Measurements from ENCODE around the gene ZNF366. TPM values are rescaled to one million over a fixed set of nuclear protein-coding genes. Genes with fewer than 3 reads are reported as not detected.

The ZNF366 gene
- total and polyA plus RNA-seq, 2 experiments from 2014 or later, result not detected

DNA sequence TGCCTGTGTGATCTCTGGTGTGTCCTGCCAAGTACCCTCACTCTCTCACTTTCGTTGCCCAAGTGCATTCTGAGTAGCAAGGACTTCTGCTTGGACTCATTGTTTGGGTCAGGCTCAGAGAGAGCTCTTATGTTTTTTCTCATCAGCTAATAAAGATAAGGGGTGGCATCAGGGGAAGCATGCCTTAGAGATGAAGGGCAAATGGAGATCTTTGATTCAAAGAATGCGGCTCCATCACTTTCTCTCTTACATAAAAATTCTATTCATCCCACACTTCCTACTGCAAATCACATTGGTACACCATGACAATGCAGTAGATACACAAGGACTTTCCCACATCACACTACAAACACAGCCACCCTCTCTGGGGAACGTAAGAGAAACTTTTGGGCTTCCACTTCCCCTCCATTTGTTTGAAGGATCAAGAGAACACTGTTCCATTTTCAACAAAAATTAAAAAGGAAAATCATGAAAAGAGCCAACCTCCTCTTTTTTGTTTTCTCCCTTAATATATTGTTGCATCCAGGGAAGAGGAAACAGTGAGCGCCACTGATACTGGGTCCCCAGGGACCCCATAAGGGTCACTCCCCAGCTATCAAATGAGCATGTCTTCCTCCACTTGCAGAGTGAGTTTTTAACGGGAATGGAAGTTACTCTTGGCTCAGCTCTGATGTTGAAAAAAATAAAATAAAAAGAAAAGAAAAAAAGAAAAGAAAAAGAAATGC lies 73.0 kb downstream of the ZNF366 start:
- TF ChIP-seq, protein P1, sequence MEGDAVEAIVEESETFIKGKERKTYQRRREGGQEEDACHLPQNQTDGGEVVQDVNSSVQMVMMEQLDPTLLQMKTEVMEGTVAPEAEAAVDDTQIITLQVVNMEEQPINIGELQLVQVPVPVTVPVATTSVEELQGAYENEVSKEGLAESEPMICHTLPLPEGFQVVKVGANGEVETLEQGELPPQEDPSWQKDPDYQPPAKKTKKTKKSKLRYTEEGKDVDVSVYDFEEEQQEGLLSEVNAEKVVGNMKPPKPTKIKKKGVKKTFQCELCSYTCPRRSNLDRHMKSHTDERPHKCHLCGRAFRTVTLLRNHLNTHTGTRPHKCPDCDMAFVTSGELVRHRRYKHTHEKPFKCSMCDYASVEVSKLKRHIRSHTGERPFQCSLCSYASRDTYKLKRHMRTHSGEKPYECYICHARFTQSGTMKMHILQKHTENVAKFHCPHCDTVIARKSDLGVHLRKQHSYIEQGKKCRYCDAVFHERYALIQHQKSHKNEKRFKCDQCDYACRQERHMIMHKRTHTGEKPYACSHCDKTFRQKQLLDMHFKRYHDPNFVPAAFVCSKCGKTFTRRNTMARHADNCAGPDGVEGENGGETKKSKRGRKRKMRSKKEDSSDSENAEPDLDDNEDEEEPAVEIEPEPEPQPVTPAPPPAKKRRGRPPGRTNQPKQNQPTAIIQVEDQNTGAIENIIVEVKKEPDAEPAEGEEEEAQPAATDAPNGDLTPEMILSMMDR (IDR thresholded peaks at IDR 0.05; ENCODE audit: low read depth, low read length), result no peak
- no peak for DNase-seq (ENCODE audit: low read depth in 1 of 2, low spot score in 1 of 2)
- H3K27me3 ChIP-seq, result no peaks in the 10 kb centered on the region

DNA sequence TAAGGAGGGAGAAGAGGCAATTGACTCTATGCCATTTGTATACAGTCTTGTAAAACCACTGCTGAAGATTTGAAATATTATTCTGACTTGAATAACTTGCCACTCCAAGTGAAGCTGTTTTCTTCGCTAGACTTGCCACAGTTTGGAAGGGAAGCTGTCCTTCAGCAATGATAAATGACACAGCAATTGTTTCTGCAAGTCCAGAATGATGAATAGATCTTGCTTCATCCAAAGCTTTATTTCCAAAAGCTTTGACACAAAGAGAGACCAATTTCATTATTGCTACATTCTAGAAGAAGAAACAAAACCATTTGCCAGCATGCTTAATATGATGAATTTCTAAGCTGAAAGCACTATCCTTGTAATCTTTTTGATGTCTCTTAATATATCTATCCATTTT lies 73.7 kb downstream of the ZNF366 start:
- peaks cover 13% of the 10 kb centered on the region for H3K4me1 ChIP-seq (ENCODE audit: low read depth)
- no peaks in the 10 kb centered on the region for H3K36me3 ChIP-seq
- no peaks in the 10 kb centered on the region for H3K27me3 ChIP-seq
- DNase-seq (ENCODE audit: low read depth in 1 of 2, low spot score in 1 of 2), result no peak
- TF ChIP-seq, protein P1 (IDR thresholded peaks at IDR 0.05; ENCODE audit: low read depth, low read length), result no peak
- H3K9me3 ChIP-seq (ENCODE audit: low read depth), result no peaks in the 10 kb centered on the region
- H3K4me3 ChIP-seq, result no peak overlapping the region
- H3K27ac ChIP-seq, result no peak overlapping the region

More for the DNA sequence above, 73.0 kb downstream of the ZNF366 start:
- Histone ChIP-seq H3K9me3 (ENCODE audit: low read depth) (no peaks in the 10 kb centered on the region), H3K27ac (no peak overlapping the region), H3K36me3 (no peaks in the 10 kb centered on the region), H3K4me1 (ENCODE audit: low read depth) (peaks cover 8% of the 10 kb centered on the region), H3K4me3 (no peak overlapping the region)

DNA sequence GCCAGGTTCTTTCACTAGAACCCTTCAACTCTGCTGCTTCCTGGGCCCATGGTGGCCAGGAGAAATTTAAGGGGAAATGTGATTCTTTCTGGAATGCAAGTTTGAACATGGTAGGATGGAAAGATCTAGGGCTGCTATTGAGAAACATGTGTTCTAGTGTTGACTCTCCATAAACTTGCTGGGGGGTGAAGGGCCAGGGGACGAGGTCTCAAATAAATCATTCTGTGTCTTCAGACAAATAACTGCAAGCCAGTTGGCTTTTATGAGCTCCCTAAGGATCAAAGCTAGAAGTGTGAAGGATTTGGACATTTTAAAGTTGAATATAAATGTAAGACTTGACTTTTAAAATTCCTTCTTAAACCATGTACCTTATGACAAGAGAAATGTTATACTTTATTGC lies 78.5 kb downstream of the ZNF366 start:
- Histone ChIP-seq H3K4me3 (no peak overlapping the region), H3K4me1 (ENCODE audit: low read depth) (peaks cover 28% of the 10 kb centered on the region), H3K27me3 (no peaks in the 10 kb centered on the region), H3K9me3 (ENCODE audit: low read depth) (no peaks in the 10 kb centered on the region), H3K36me3 (no peaks in the 10 kb centered on the region), H3K27ac (peak overlapping the region; percentile 73)
- TF ChIP-seq, protein P1 (IDR thresholded peaks at IDR 0.05; ENCODE audit: low read depth, low read length), result no peak
- no peak for DNase-seq (ENCODE audit: low read depth in 1 of 2, low spot score in 1 of 2)

DNA sequence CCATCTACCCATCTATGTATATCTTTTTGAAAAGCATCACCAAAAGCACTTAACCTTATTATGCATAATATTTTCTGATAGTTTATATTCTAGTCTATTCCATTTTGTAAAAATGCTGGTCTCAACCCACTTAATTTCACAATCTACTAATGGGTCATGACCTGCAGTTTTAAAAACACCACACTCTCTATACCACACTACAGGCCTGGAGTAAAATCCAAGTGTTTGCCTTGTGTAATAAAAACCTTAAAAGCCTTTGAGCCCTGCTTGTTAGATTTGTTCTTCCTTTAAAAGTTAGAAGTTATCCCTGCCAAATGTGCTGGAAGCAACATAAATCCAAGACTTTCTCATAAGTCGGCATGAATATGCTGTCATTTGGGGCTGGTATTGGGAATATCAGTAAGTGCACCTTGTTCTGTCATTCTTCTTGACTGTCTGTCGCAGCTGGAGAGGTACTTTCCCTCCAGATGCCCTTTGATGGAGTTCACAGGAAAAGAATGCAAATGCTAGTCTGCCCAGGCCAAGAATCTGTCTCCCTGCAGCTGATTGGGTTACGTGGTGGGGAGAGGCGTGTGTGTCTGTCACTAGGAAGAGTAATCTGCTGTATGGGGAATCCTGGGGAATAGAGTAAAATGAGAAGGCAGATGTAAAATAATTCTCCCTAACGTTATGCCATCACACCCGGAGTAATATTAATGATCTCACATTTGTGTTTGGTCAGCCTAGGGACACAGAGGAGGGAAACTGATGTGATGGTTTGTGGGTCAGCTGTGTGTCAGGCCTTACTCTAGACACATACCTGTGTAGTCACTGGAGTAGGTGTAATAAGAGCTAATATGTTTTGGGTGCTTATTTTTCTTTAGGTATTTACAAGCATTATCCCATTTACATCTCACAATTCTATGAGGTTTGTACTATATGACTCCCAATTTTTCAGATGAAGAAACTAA lies 79.4 kb downstream of the ZNF366 start:
- Histone ChIP-seq H3K36me3 (no peaks in the 10 kb centered on the region), H3K4me1 (ENCODE audit: low read depth) (peaks cover 28% of the 10 kb centered on the region), H3K27me3 (no peaks in the 10 kb centered on the region), H3K9me3 (ENCODE audit: low read depth) (no peaks in the 10 kb centered on the region), H3K4me3 (no peak overlapping the region), H3K27ac (peak overlapping the region; percentile 73)
- peak; percentile 63 to 64 for DNase-seq (ENCODE audit: low read depth in 1 of 2, low spot score in 1 of 2)
- TF ChIP-seq, protein P1 (IDR thresholded peaks at IDR 0.05; ENCODE audit: low read depth, low read length), result no peak

DNA sequence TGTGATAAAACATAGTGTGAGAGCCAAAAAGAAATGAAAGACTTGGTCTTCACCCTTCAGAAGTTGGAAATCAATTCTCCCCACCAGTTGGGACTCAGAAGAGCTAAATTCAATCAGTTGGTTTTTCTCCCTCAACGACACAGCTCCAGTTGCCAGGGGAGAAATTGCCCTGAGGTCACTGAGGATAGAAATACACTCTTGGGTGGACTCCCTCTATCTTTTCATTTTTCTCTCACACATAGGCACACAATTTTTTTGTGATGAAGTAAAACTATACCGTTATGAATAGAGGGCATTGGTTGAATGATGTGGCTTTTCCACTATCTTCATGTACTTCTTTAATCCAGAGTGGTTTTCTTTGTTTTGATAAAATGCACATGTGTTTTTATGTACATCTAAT lies 80.2 kb downstream of the ZNF366 start:
- DNase-seq (ENCODE audit: low read depth in 1 of 2, low spot score in 1 of 2), result no peak
- no peaks in the 10 kb centered on the region for H3K9me3 ChIP-seq (ENCODE audit: low read depth)
- H3K36me3 ChIP-seq, result no peaks in the 10 kb centered on the region
- no peaks in the 10 kb centered on the region for H3K27me3 ChIP-seq
- H3K27ac ChIP-seq, result peak overlapping the region; percentile 73
- H3K4me1 ChIP-seq (ENCODE audit: low read depth), result peaks cover 28% of the 10 kb centered on the region
- H3K4me3 ChIP-seq, result no peak overlapping the region
- TF ChIP-seq, protein P1 (IDR thresholded peaks at IDR 0.05; ENCODE audit: low read depth, low read length), result no peak
